ENCODE results near the gene LCN15. TPM values are rescaled to one million over a fixed set of nuclear protein-coding genes. Genes with fewer than 3 reads are reported as not detected.

Gene LCN15
- total and polyA plus RNA-seq, 10 of the 15 experiments (the other 5 are each of a cell fraction or from before 2014, with no cell fraction given) = 0.37 to 0.50 TPM; not detected in 8

- WGBS (ENCODE audit: insufficient coverage, insufficient replicate concordance, low lambda C conversion rate, missing lambda C conversion rate) = 61% methylated on average over 6 of the region's 6 CpGs
- Histone ChIP-seq H3K36me3 (ENCODE audit: control insufficient read depth in 2 of 2, insufficient read depth in 2 of 2, low read length in 1 of 2) (no peaks in the 10 kb centered on the region), H3K4me1 (ENCODE audit: control insufficient read depth, insufficient read depth, low read length) (peaks cover 11% of the 10 kb centered on the region), H3K79me2 (ENCODE audit: control insufficient read depth, insufficient read depth, low read length) (peaks cover 2% of the 10 kb centered on the region; the same call in 1 of the 2 replicates), H3K9me3 (replicated peaks; ENCODE audit: control insufficient read depth, insufficient read depth, low read length) (no peaks in the 10 kb centered on the region), H3K4me3 (no peak overlapping the region), H3K27ac (ENCODE audit: control insufficient read depth, insufficient read depth) (no peak overlapping the region), H2AFZ (ENCODE audit: control insufficient read depth, low read depth, low read length) (no peak overlapping the region), H3K9ac (ENCODE audit: control insufficient read depth, insufficient read depth, low read length) (no peak overlapping the region), H3K4me2 (ENCODE audit: control insufficient read depth, insufficient read depth) (no peak overlapping the region), H4K20me1 (ENCODE audit: control insufficient read depth, insufficient read depth) (peaks cover 2% of the 10 kb centered on the region; the same call in 1 of the 2 replicates), H3K27me3 (replicated peaks in 1 of 2; ENCODE audit: control insufficient read depth in 2 of 2, insufficient read depth in 2 of 2, low read length in 1 of 2) (no peaks in the 10 kb centered on the region)
- ChIA-PET SMC1A (ENCODE audit: uncharacterized antibody, unreplicated experiment) (no interaction called here), CTCF (interaction anchor here (3.3 kb wide), 1 partner anchor 240 kb away, joined by 27 read pairs; no protein-coding TSS in a partner anchor), RAD21 (ENCODE audit: unreplicated experiment) (no interaction called here), POLR2A (interaction anchor here (0.6 kb wide), 1 partner anchor 67 kb away, joined by 3 read pairs; no protein-coding TSS in a partner anchor)
- intact Hi-C loops (cut with micrococcal nuclease; ENCODE audit: unreplicated experiment) = loop anchor here (10.0 kb wide), 1 partner anchor 150 kb away; the partner anchor contains the start of genes C8G and FBXW5
- FAIRE-seq (no peak), DNase-seq (ENCODE audit: low read depth, low spot score) (no peak), ATAC-seq (no peak)
- in situ Hi-C loops (cut with MboI) = loop anchor here (5.0 kb wide), 1 partner anchor 242 kb away; no protein-coding TSS in a partner anchor
- peak; percentile 19; the same call in 1 of the 2 replicates for TF ChIP-seq NR2F1 (conservative IDR thresholded peaks at IDR 0.05)
- TF ChIP-seq NRF1 (conservative IDR thresholded peaks at IDR 0.05; ENCODE audit: low read depth, low read length) = no peak
- TF ChIP-seq IKZF1 (conservative IDR thresholded peaks at IDR 0.05) = no peak
- TF ChIP-seq, protein P1, sequence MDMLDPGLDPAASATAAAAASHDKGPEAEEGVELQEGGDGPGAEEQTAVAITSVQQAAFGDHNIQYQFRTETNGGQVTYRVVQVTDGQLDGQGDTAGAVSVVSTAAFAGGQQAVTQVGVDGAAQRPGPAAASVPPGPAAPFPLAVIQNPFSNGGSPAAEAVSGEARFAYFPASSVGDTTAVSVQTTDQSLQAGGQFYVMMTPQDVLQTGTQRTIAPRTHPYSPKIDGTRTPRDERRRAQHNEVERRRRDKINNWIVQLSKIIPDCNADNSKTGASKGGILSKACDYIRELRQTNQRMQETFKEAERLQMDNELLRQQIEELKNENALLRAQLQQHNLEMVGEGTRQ (IDR thresholded peaks at IDR 0.05; ENCODE audit: borderline replicate concordance, low read depth, low read length) = no peak
- BruUV-seq (replicated peaks) = no TSS peak
Measured at GRCh38 chr9:136795000-136795348, 30.7 kb upstream of the LCN15 start.

DNA sequence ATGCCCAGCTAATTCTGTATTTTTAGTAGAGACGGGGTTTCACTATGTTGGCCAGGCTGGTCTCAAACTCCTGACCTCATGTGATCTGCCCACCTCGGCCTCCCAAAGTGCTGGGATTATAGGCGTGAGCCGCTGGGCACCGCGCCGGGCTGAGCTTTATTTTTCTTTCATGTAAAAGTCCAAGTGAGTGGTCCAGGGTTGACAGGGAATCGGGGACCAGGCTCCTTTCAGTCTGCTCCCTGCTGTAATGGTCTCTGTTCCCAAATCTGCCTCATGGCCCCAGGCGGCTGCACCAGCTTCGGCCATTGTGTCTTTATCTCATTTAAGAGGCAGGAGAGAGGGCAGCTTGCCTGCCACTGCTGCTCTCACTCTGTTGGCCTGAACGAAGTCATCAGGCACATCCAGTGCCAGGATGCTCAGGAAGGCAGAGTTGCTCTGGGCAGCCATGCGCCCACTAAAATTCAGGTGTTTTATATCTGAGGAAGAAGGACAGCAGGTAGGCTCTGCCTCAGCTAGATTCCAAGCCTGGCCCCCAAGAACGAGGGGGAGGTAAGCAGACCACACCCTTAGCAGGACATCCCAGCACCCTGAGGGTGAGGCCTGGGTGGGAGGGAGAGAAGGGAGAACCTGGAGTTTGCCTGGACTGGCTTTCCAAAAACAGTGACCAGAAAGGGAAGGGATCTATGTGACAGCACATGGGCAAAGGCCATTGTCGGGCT, 30.1 kb upstream of the LCN15 start:
- Histone ChIP-seq H3K4me3 (no peak overlapping the region), H3K4me2 (ENCODE audit: control insufficient read depth, insufficient read depth) (no peak overlapping the region), H3K9me3 (replicated peaks; ENCODE audit: control insufficient read depth, insufficient read depth, low read length) (no peaks in the 10 kb centered on the region), H3K27ac (ENCODE audit: control insufficient read depth, insufficient read depth) (no peak overlapping the region), H4K20me1 (ENCODE audit: control insufficient read depth, insufficient read depth) (peaks cover 2% of the 10 kb centered on the region; the same call in 1 of the 2 replicates), H3K4me1 (ENCODE audit: control insufficient read depth, insufficient read depth, low read length) (peaks cover 7% of the 10 kb centered on the region), H3K79me2 (ENCODE audit: control insufficient read depth, insufficient read depth, low read length) (peaks cover 2% of the 10 kb centered on the region; the same call in 1 of the 2 replicates), H3K9ac (ENCODE audit: control insufficient read depth, insufficient read depth, low read length) (no peak overlapping the region), H3K27me3 (replicated peaks in 1 of 2; ENCODE audit: control insufficient read depth in 2 of 2, insufficient read depth in 2 of 2, low read length in 1 of 2) (no peaks in the 10 kb centered on the region), H2AFZ (ENCODE audit: control insufficient read depth, low read depth, low read length) (no peak overlapping the region), H3K36me3 (ENCODE audit: control insufficient read depth in 2 of 2, insufficient read depth in 2 of 2, low read length in 1 of 2) (no peaks in the 10 kb centered on the region)
- CTCF ChIA-PET = interaction anchor here (0.9 to 3.3 kb wide), 4 partner anchors 12 to 274 kb away, joined by 5 to 27 read pairs (median 6); no protein-coding TSS in a partner anchor
- SMC1A ChIA-PET (ENCODE audit: uncharacterized antibody, unreplicated experiment) = no interaction called here
- intact Hi-C loops (cut with micrococcal nuclease; ENCODE audit: unreplicated experiment) = loop anchor here (10.0 kb wide), 1 partner anchor 150 kb away; the partner anchor contains the start of genes C8G and FBXW5
- DNase-seq (ENCODE audit: low read depth, low spot score) (no peak), FAIRE-seq (no peak), ATAC-seq (no peak)
- POLR2A ChIA-PET = interaction anchor here (0.5 to 1.3 kb wide), 3 partner anchors 24 to 241 kb away, joined by 3 to 4 read pairs (median 3); no protein-coding TSS in a partner anchor
- RAD21 ChIA-PET (ENCODE audit: unreplicated experiment) = interaction anchor here (0.8 to 1.2 kb wide), 3 partner anchors 18 to 241 kb away, joined by 3 read pairs; partner anchors contain the start of gene AJM1
- in situ Hi-C loops (cut with MboI) = no loop called here
- BruUV-seq (replicated peaks) = no TSS peak
- WGBS (ENCODE audit: insufficient coverage, insufficient replicate concordance, low lambda C conversion rate, missing lambda C conversion rate) = 72% methylated on average over 14 of the region's 14 CpGs
- TF ChIP-seq HSF1 (IDR thresholded peaks at IDR 0.05; ENCODE audit: low read depth, low read length) (no peak), JUNB (IDR thresholded peaks at IDR 0.05) (no peak), CBFB (IDR thresholded peaks at IDR 0.05; ENCODE audit: low read depth) (no peak), SREBF2 (IDR thresholded peaks at IDR 0.05; ENCODE audit: low read length) (no peak), RB1 (IDR thresholded peaks at IDR 0.05; ENCODE audit: borderline replicate concordance) (no peak), CTCF (IDR thresholded peaks at IDR 0.05 in 2 of 3, conservative IDR thresholded peaks at IDR 0.05 in 1 of 3; ENCODE audit: control insufficient read depth in 2 of 3, extremely low read depth in 1 of 3, insufficient read depth in 1 of 3, low read depth in 3 of 3, low read length in 3 of 3) (no peak), MTA2 (IDR thresholded peaks at IDR 0.05; ENCODE audit: low read depth) (no peak), MEF2B (IDR thresholded peaks at IDR 0.05; ENCODE audit: partially characterized antibody, poor library complexity, severe bottlenecking) (no peak)
